ENCODE data around the gene PANK4. TPM values are rescaled to one million over a fixed set of nuclear protein-coding genes. Genes with fewer than 3 reads are reported as not detected.

PANK4 gene
- total RNA-seq, 1 experiment from 2014 or later: 32.2 TPM

- H3K4me3 Mint-ChIP-seq: no peak overlapping the region
- no peak overlapping the region for H3K14ac ChIP-seq (ENCODE audit: insufficient read depth, low read length)
Measured at GRCh38 chr1:2495026-2495425, 31.4 kb downstream of the PANK4 start.

More at GRCh38 chr1:2495026-2495425, 31.4 kb downstream of the PANK4 start:
- Histone ChIP-seq H2BK20ac (ENCODE audit: low read depth, low read length, poor library complexity, severe bottlenecking) (no peak overlapping the region), H3K4me2 (ENCODE audit: insufficient read depth, insufficient read length, low read length) (no peak overlapping the region), H4K20me1 (ENCODE audit: control insufficient read depth, insufficient read depth, insufficient read length) (no peaks in the 10 kb centered on the region), H3T11ph (ENCODE audit: low read length) (no peak overlapping the region), H2BK120ac (ENCODE audit: low read depth, low read length, poor library complexity, severe bottlenecking) (no peak overlapping the region), H4K5ac (ENCODE audit: insufficient read length, low read depth, low read length) (no peak overlapping the region), H2AFZ (ENCODE audit: low read length) (no peak overlapping the region), H4K91ac (ENCODE audit: insufficient read length, low read depth, low read length) (no peak overlapping the region), H3K23me2 (ENCODE audit: insufficient read length, low read depth, low read length, poor library complexity, severe bottlenecking) (no peaks in the 10 kb centered on the region), H2BK5ac (ENCODE audit: insufficient read length, low read length) (no peak overlapping the region), H3K23ac (ENCODE audit: insufficient read length, low read depth, low read length) (no peak overlapping the region), H3K9ac (ENCODE audit: extremely low read depth, insufficient read length, low read length) (no peak overlapping the region), H2AK5ac (ENCODE audit: insufficient read length, low read length) (no peak overlapping the region), H3K18ac (ENCODE audit: insufficient read length, low read depth, low read length) (no peak overlapping the region), H3K4ac (ENCODE audit: low read depth, low read length) (no peak overlapping the region), H3K27me3 (ENCODE audit: insufficient read depth, low read length) (no peaks in the 10 kb centered on the region), H3K56ac (ENCODE audit: insufficient read length, low read depth, low read length) (no peak overlapping the region), H3K27ac (ENCODE audit: insufficient read length, low read depth, low read length) (no peak overlapping the region), H3K79me1 (ENCODE audit: insufficient read depth, low read depth, low read length, poor library complexity, severe bottlenecking) (no peaks in the 10 kb centered on the region), H2BK15ac (ENCODE audit: low read depth, low read length) (no peak overlapping the region), H2BK12ac (ENCODE audit: insufficient read length, low read depth, low read length) (no peak overlapping the region), H3K4me1 (ENCODE audit: insufficient read depth, low read length) (no peaks in the 10 kb centered on the region), H3K9me3 (ENCODE audit: control insufficient read depth, low read depth, low read length) (no peaks in the 10 kb centered on the region), H3K79me2 (ENCODE audit: insufficient read depth, low read length) (no peaks in the 10 kb centered on the region), H4K8ac (replicated peaks; ENCODE audit: insufficient read length, low read depth, low read length) (no peak overlapping the region)
- H3K4me1 Mint-ChIP-seq: 0 out of 4 replicates have a peak, but pooled peaks cover 0 to 3% of the 10 kb centered on the region in 2 experiments
- H3K27me3 Mint-ChIP-seq (ENCODE audit: low read depth): peaks cover 25% of the 10 kb centered on the region
- no peak for TF ChIP-seq CTCF (conservative IDR thresholded peaks at IDR 0.05)
- no peaks in the 10 kb centered on the region for H3K36me3 Mint-ChIP-seq (ENCODE audit: insufficient read depth in 1 of 3, low read depth in 3 of 3)
- WGBS (ENCODE audit: extremely low coverage, insufficient read length, low lambda C conversion rate): no CpG with 5 or more reads among the region's 12 CpGs
- no peak overlapping the region for H3K27ac Mint-ChIP-seq
- no peaks in the 10 kb centered on the region for H3K9me3 Mint-ChIP-seq
- DNase-seq: no peak
